ENCODE results near the gene GPSM1. TPM values are rescaled to one million over a fixed set of nuclear protein-coding genes. Genes with fewer than 3 reads are reported as not detected.
"Not testable (repeated sequence)": the region's sequence is repeated elsewhere in the genome, so short reads cannot be mapped to it uniquely, and the experiment has no call there.

Gene GPSM1
- total and polyA plus RNA-seq, 2 experiments from 2014 or later, result 58.5 to 116 TPM

DNA sequence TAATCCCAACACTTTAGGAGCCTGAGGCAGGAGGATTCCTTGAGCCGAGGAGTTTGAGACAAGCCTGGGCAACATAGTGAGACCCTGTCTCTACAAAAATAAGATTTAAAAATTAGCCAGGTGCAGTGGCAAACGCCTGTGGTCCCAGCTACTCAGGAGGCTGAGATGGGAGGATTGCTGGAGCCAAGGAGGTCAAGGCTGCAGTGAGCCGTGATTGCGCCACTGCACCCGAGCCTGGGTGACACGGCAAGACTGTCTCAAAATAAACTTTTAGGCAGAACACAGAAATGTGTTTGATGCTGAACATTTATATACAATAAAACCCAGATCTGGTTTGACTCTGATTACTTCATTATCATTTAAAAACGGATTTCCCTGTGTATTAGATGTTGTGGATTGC, 78.1 kb downstream of the GPSM1 start:
- Histone ChIP-seq H3K4me1 (ENCODE audit: low read depth) (peaks cover 3% of the 10 kb centered on the region), H3K36me3 (peaks cover 18% of the 10 kb centered on the region), H3K9me3 (ENCODE audit: low read depth) (no peaks in the 10 kb centered on the region), H3K4me3 (no peak overlapping the region), H3K27me3 (no peaks in the 10 kb centered on the region), H3K27ac (no peak overlapping the region)
- TF ChIP-seq, protein P1, sequence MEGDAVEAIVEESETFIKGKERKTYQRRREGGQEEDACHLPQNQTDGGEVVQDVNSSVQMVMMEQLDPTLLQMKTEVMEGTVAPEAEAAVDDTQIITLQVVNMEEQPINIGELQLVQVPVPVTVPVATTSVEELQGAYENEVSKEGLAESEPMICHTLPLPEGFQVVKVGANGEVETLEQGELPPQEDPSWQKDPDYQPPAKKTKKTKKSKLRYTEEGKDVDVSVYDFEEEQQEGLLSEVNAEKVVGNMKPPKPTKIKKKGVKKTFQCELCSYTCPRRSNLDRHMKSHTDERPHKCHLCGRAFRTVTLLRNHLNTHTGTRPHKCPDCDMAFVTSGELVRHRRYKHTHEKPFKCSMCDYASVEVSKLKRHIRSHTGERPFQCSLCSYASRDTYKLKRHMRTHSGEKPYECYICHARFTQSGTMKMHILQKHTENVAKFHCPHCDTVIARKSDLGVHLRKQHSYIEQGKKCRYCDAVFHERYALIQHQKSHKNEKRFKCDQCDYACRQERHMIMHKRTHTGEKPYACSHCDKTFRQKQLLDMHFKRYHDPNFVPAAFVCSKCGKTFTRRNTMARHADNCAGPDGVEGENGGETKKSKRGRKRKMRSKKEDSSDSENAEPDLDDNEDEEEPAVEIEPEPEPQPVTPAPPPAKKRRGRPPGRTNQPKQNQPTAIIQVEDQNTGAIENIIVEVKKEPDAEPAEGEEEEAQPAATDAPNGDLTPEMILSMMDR (IDR thresholded peaks at IDR 0.05; ENCODE audit: low read depth, low read length), result no peak
- DNase-seq (ENCODE audit: low read depth in 1 of 2, low spot score in 1 of 2), result no peak

DNA sequence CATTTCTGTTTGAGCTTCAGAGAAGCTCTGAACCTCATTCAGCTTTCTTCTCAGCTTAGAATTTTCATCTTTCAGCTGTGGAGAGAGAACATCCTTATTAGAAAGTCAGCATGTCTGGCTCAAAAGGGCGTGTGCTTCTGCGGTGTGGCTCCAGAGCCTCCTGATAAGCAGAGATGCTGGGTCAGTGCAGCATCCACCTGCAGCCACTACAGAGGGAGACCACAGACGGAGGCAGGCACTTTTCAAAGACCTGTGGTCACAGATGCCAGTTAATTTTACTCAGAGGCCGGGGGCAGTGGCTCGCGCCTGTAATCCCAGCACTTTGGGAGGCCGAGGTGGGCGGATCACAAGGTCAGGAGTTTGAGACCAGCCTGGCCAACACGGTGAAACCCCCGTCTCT, 78.6 kb downstream of the GPSM1 start:
- peaks cover 18% of the 10 kb centered on the region for H3K36me3 ChIP-seq
- H3K27ac ChIP-seq; H3K4me1 ChIP-seq (ENCODE audit: low read depth): not testable (repeated sequence)

DNA sequence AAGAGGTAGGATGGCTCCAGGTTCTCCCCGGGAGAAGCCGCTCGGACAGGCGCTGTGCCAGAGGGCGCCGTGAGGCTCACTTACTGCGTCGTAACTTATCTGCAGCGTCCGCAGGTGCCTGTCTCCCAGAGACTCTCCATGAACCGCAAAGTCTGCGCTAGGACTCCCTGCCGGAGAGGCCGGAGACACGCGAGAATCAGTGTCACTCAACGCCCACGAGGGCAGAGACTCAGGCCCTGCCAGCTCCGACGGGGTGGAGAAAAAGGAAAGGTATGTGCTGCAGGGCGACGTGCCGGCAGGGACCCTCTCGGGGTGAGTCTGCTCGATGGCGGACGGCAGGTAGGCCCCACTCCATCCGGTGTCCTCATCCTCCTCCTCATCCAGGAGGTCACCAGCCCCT, 79.7 kb downstream of the GPSM1 start:
- H3K27ac ChIP-seq, H3K27me3 ChIP-seq: not testable (repeated sequence)

More for the DNA sequence above, 78.6 kb downstream of the GPSM1 start:
- not testable (repeated sequence) for DNase-seq (ENCODE audit: low read depth in 1 of 2, low spot score in 1 of 2); H3K4me3 ChIP-seq; H3K9me3 ChIP-seq (ENCODE audit: low read depth); H3K27me3 ChIP-seq

DNA sequence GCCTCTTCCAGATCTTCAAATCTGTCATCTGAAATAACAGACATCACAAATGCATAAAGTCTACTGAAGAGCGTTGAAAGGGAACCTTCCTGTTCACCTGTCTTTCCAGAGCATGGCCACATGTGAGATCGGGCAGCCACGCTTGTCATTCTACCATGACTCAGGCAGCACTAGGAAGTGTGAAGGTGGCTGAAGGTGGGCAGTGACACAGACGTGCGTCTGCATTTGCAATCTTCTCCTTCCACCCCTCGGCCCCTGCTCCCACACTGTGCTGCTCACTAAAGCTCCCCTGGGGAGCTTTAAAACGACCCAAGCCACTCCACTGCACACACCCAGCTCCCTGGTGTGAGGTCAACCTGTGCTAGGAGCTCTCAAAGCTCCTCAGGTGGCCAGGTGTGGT, 80.6 kb downstream of the GPSM1 start:
- Histone ChIP-seq H3K36me3 (peaks cover 26% of the 10 kb centered on the region), H3K27me3 (no peaks in the 10 kb centered on the region), H3K9me3 (ENCODE audit: low read depth) (no peaks in the 10 kb centered on the region), H3K4me3 (no peak overlapping the region), H3K27ac (no peak overlapping the region), H3K4me1 (ENCODE audit: low read depth) (peaks cover 12% of the 10 kb centered on the region)
- no peak for DNase-seq (ENCODE audit: low read depth in 1 of 2, low spot score in 1 of 2)
- TF ChIP-seq, protein P1 (IDR thresholded peaks at IDR 0.05; ENCODE audit: low read depth, low read length), result no peak

More for the DNA sequence above, 79.7 kb downstream of the GPSM1 start:
- not testable (repeated sequence) for DNase-seq (ENCODE audit: low read depth in 1 of 2, low spot score in 1 of 2); H3K4me3 ChIP-seq; H3K9me3 ChIP-seq (ENCODE audit: low read depth)
- peaks cover 20% of the 10 kb centered on the region for H3K36me3 ChIP-seq
- H3K4me1 ChIP-seq (ENCODE audit: low read depth), result peaks cover 12% of the 10 kb centered on the region

Other genes starting within 250 kb of the GPSM1 start
- gene NACC2, start 232.2 kb upstream of the GPSM1 start, total RNA-seq, result 12.0 and 12.2 TPM in 2 replicates
- 4.4 and 5.0 TPM in 2 replicates for gene NACC2, start 232.2 kb upstream of the GPSM1 start, polyA plus RNA-seq
- 29.3 and 41.6 TPM in 2 replicates for gene TMEM250, start 208.7 kb upstream of the GPSM1 start, total RNA-seq
- gene TMEM250, start 208.7 kb upstream of the GPSM1 start, polyA plus RNA-seq, result 25.6 and 27.0 TPM in 2 replicates
- not detected in 2 replicates for gene LHX3, start 122.4 kb upstream of the GPSM1 start, total RNA-seq
- not detected in 2 replicates for gene LHX3, start 122.4 kb upstream of the GPSM1 start, polyA plus RNA-seq
- gene QSOX2, start 81.7 kb upstream of the GPSM1 start, total RNA-seq, result 10.5 and 11.5 TPM in 2 replicates
- 1.7 TPM in 2 replicates for gene QSOX2, start 81.7 kb upstream of the GPSM1 start, polyA plus RNA-seq
- gene CCDC187, start 23.4 kb upstream of the GPSM1 start, total RNA-seq, result 0.56 and 1.3 TPM in 2 replicates
- gene CCDC187, start 23.4 kb upstream of the GPSM1 start, polyA plus RNA-seq, result 0.13 and 0.16 TPM in 2 replicates
- gene DNLZ, start 36.2 kb downstream of the GPSM1 start, total RNA-seq, result 28.0 and 45.4 TPM in 2 replicates
- 31.8 and 48.2 TPM in 2 replicates for gene DNLZ, start 36.2 kb downstream of the GPSM1 start, polyA plus RNA-seq
- 0.46 and 2.1 TPM in 2 replicates for gene CARD9, start 46.1 kb downstream of the GPSM1 start, total RNA-seq
- 2.1 TPM in 2 replicates for gene CARD9, start 46.1 kb downstream of the GPSM1 start, polyA plus RNA-seq
- gene SNAPC4, start 72.6 kb downstream of the GPSM1 start, total RNA-seq, result 9.6 and 12.7 TPM in 2 replicates
- 7.7 and 8.7 TPM in 2 replicates for gene SNAPC4, start 72.6 kb downstream of the GPSM1 start, polyA plus RNA-seq
- 25.6 and 38.3 TPM in 2 replicates for gene ENTR1, start 83.1 kb downstream of the GPSM1 start, total RNA-seq
- gene ENTR1, start 83.1 kb downstream of the GPSM1 start, polyA plus RNA-seq, result 25.5 and 30.2 TPM in 2 replicates
- 73.5 and 74.5 TPM in 2 replicates for gene PMPCA, start 83.1 kb downstream of the GPSM1 start, total RNA-seq
- gene PMPCA, start 83.1 kb downstream of the GPSM1 start, polyA plus RNA-seq, result 128 and 146 TPM in 2 replicates
- 19.2 and 26.8 TPM in 2 replicates for gene INPP5E, start 112.3 kb downstream of the GPSM1 start, total RNA-seq
- gene INPP5E, start 112.3 kb downstream of the GPSM1 start, polyA plus RNA-seq, result 14.9 and 19.5 TPM in 2 replicates
- gene SEC16A, start 155.5 kb downstream of the GPSM1 start, total RNA-seq, result 33.5 and 39.5 TPM in 2 replicates
- 32.3 and 35.8 TPM in 2 replicates for gene SEC16A, start 155.5 kb downstream of the GPSM1 start, polyA plus RNA-seq
- 17.8 and 20.9 TPM in 2 replicates for gene NOTCH1, start 218.5 kb downstream of the GPSM1 start, total RNA-seq
- 7.1 and 7.3 TPM in 2 replicates for gene NOTCH1, start 218.5 kb downstream of the GPSM1 start, polyA plus RNA-seq